Stomach (tissue), 9 donors: Measurements from ENCODE around the gene ZSWIM5. TPM values are rescaled to one million over a fixed set of nuclear protein-coding genes. Genes with fewer than 3 reads are reported as not detected.
"Not testable (repeated sequence)": the region's sequence is repeated elsewhere in the genome, so short reads cannot be mapped to it uniquely, and the experiment has no call there.

ENCODE experiments used
- DNase-seq, 2 donors: peaks; one replicate each; pipeline versions ENCODE4 v3.0.0 to v3.0.0-alpha.2; 2013 to 2019
- H3K27ac ChIP-seq, 5 donors: fragments of 200-600 bp in 4 of 5; sonication (generic) in 4 of 5; one replicate each; pipeline ENCODE4 v1.5.1; 2013 to 2019; ENCODE audit warnings: mild to moderate bottlenecking in 1 of 5, moderate library complexity in 1 of 5
- H3K27me3 ChIP-seq, 3 donors: fragments of 200-600 bp; sonication (generic); one replicate each; pipeline ENCODE4 v1.5.1; 2017 to 2019; ENCODE audit warnings: mixed run types in 1 of 3
- H3K36me3 ChIP-seq, 4 donors: fragments of 200-600 bp; sonication (generic); 1 replicate in 3 of 4; 2 replicates in 1 of 4; pipeline ENCODE4 v1.5.1; 2016 to 2019
- H3K4me1 ChIP-seq, 4 donors: fragments of 200-600 bp; sonication (generic); one replicate each; pipeline ENCODE4 v1.5.1; 2016 to 2019
- H3K4me3 ChIP-seq, 4 donors: fragments of 200-600 bp; sonication (generic) in 3 of 4; one replicate each; pipeline ENCODE4 v1.5.1; 2016 to 2019; ENCODE audit warnings: mild to moderate bottlenecking in 1 of 4
- H3K9me3 ChIP-seq, 4 donors: fragments of 200-600 bp; sonication (generic); one replicate each; pipeline ENCODE4 v1.5.1; 2016 to 2019
- EP300 ChIP-seq: sonication (generic); formaldehyde crosslinking; IDR thresholded peaks from one replicate; pipeline ENCODE4 v1.6.1; 2017; ENCODE audit warnings: antibody characterized with exemption
- POLR2A ChIP-seq, 4 donors: fragments of 450-650 bp; IDR thresholded peaks; one replicate each; pipeline ENCODE4 v1.6.1; 2016; ENCODE audit warnings: antibody characterized with exemption in 4 of 4, control low read depth in 2 of 4, mild to moderate bottlenecking in 1 of 4, moderate library complexity in 1 of 4
- POLR2AphosphoS5 ChIP-seq, 3 donors: sonication (generic); formaldehyde crosslinking; IDR thresholded peaks; one replicate each; pipeline ENCODE4 v1.6.1; 2016; ENCODE audit warnings: antibody characterized with exemption in 3 of 3
- WGBS, 5 donors: extraction: QIAGEN DNeasy Blood & Tissue Kit in 3 of 5; methylation state at CpG; one replicate each; pipeline versions ENCODE4 v1.1.5 to v1.1.7; 2013 to 2018; 5-methylcytosine and 5-hydroxymethylcytosine counted together
- intact Hi-C: fragments of 100-400 bp; cut with DNase I; formaldehyde crosslinking; loops from one replicate; pipeline ENCODE4 v1.15.1; 2023; ENCODE audit warnings: low total_unique reads
- polyA plus RNA-seq, 3 donors: library from polyadenylated mRNA; stranded (reverse); fragments of 200-250 nt; gene quantifications; one replicate each; pipeline ENCODE4 v1.2.3, GENCODE V29; 2013
- total RNA-seq, 5 donors: library from RNA; depleted of rRNA; stranded (reverse); fragments of >200 nt; gene quantifications; one replicate each; pipeline versions ENCODE4 v1.1.0 to v1.2.3, GENCODE V29; 2014 to 2016
- TF ChIP-seq, protein P1 (sequence below), 7 experiments: fragments of 450-650 bp in 4 of 7; fragments of 200-600 bp in 3 of 7; sonication (generic) in 3 of 7; IDR thresholded peaks; one replicate each; pipeline ENCODE4 v1.5.1; 2016 to 2019; ENCODE audit warnings: antibody characterized with exemption in 7 of 7, control low read depth in 2 of 7, mild to moderate bottlenecking in 1 of 7
- donor health status: healthy with polysubstance abuse.
- donor health status: Bipolar disorder and iron deficiency.
- donor health status: healthy.

ZSWIM5 gene
- total and polyA plus RNA-seq, 8 donors, result 0.45 to 10.1 (median 0.87) TPM

DNA sequence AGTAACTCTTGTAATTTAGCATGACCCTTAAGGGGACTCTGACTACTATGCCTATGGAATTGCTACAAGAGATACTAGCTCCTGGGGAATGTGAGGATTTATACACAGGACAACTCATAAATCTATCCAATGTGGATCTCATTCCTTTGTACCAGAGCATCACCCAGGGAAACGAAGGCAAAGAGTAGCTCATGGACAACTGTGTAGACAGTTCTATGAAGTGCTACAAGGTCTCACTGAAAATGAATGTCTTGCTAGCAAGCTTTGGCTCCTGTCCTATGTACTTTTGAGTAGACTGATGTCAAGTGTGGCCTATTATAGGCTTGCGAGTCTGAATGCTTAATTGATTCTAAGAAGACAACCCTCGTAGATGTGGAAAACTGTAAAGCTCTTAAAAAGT, 93.7 kb downstream of the ZSWIM5 start:
- no peak for DNase-seq
- H3K27me3 ChIP-seq, result no peaks in the 10 kb centered on the region
- 91 to 96% (median 95%) methylated on average over 3 of the region's 3 CpGs for WGBS, 5 donors
- no peak overlapping the region for H3K27ac ChIP-seq
- no peaks in the 10 kb centered on the region for H3K36me3 ChIP-seq
- peaks cover 0 to 7% (median 0%) of the 10 kb centered on the region in 4 donors for H3K4me1 ChIP-seq
- no peak overlapping the region for H3K4me3 ChIP-seq
- H3K9me3 ChIP-seq, result peaks cover 0 to 6% (median 2%) of the 10 kb centered on the region in 4 donors
- TF ChIP-seq, protein P1, sequence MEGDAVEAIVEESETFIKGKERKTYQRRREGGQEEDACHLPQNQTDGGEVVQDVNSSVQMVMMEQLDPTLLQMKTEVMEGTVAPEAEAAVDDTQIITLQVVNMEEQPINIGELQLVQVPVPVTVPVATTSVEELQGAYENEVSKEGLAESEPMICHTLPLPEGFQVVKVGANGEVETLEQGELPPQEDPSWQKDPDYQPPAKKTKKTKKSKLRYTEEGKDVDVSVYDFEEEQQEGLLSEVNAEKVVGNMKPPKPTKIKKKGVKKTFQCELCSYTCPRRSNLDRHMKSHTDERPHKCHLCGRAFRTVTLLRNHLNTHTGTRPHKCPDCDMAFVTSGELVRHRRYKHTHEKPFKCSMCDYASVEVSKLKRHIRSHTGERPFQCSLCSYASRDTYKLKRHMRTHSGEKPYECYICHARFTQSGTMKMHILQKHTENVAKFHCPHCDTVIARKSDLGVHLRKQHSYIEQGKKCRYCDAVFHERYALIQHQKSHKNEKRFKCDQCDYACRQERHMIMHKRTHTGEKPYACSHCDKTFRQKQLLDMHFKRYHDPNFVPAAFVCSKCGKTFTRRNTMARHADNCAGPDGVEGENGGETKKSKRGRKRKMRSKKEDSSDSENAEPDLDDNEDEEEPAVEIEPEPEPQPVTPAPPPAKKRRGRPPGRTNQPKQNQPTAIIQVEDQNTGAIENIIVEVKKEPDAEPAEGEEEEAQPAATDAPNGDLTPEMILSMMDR (IDR thresholded peaks at IDR 0.05), result no peak
- TF ChIP-seq EP300 (no peak), POLR2AphosphoS5 (IDR thresholded peaks at IDR 0.05) (no peak), POLR2A (IDR thresholded peaks at IDR 0.05) (no peak)
- intact Hi-C loops, result no loop called here

- TF ChIP-seq EP300 (no peak), POLR2AphosphoS5 (IDR thresholded peaks at IDR 0.05) (no peak), POLR2A (IDR thresholded peaks at IDR 0.05) (no peak)
- TF ChIP-seq, protein P1 (IDR thresholded peaks at IDR 0.05), result no peak
- no peak for DNase-seq
- peaks cover 0 to 7% (median 3%) of the 10 kb centered on the region in 4 donors for H3K9me3 ChIP-seq
- intact Hi-C loops, result no loop called here
- no peak overlapping the region for H3K27ac ChIP-seq
- H3K4me3 ChIP-seq, result no peak overlapping the region
- H3K27me3 ChIP-seq, result no peaks in the 10 kb centered on the region
- 88 to 98% (median 97%) methylated on average over 2 of the region's 2 CpGs for WGBS, 5 donors
- no peaks in the 10 kb centered on the region for H3K4me1 ChIP-seq
- H3K36me3 ChIP-seq, result no peaks in the 10 kb centered on the region
These were observed 95.2 kb downstream of the ZSWIM5 start for GRCh38 chr1:45111239-45111638.

DNA sequence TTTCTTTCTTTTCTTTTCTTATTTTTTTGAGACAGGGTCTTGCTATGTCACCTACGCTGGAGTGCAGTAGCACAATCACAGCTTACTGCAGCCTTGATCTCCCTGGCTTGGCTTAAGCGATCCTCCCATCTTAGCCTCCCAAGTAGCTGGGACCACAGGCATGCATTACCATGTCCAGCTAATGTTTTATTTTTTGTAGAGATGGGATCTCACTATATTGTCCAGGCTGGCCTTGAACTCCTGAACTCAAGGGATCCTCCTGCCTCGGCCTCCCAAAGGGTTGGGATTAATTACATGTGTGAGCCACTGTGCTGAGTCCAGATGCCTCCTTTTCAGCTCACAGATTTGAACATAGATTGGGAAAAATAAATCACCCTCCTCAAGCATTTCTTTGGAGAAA, 98.6 kb downstream of the ZSWIM5 start:
- H3K4me1 ChIP-seq, result no peaks in the 10 kb centered on the region
- no peak overlapping the region for H3K27ac ChIP-seq
- TF ChIP-seq POLR2AphosphoS5 (IDR thresholded peaks at IDR 0.05) (no peak), EP300 (no peak), POLR2A (IDR thresholded peaks at IDR 0.05) (no peak)
- TF ChIP-seq, protein P1 (IDR thresholded peaks at IDR 0.05), result no peak
- peaks cover 0 to 14% (median 3%) of the 10 kb centered on the region in 4 donors for H3K9me3 ChIP-seq
- 87 to 99% (median 92%) methylated on average over 3 of the region's 3 CpGs for WGBS, 5 donors
- H3K36me3 ChIP-seq, result no peaks in the 10 kb centered on the region
- intact Hi-C loops, result no loop called here
- DNase-seq, result no peak
- no peaks in the 10 kb centered on the region for H3K27me3 ChIP-seq
- H3K4me3 ChIP-seq, result no peak overlapping the region

DNA sequence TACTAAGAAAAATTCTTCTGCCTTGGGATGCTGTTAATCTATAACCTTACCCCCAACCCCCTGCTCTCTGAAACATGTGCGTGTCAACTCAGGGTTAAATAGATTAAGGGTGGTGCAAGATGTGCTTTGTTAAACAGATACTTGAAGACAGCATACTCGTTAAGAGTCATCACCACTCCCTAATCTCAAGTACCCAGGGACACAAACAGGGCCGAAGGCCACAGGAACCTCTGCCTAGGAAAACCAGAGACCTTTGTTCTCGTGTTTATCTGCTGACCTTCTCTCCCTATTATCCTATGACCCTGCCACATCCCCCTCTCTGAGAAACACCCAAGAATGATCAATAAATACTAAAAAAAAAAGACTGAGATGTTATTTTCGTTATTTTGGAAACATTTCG, 99.5 kb downstream of the ZSWIM5 start:
- intact Hi-C loops, H3K36me3 ChIP-seq, DNase-seq, H3K4me3 ChIP-seq, H3K27ac ChIP-seq, H3K4me1 ChIP-seq, H3K27me3 ChIP-seq: not testable (repeated sequence)
- H3K9me3 ChIP-seq, result peaks cover 0 to 14% (median 3%) of the 10 kb centered on the region in 4 donors
- 91 to 96% (median 91%) methylated on average over 6 of the region's 6 CpGs for WGBS, 5 donors

- H3K27ac ChIP-seq, DNase-seq, H3K4me3 ChIP-seq, intact Hi-C loops, H3K4me1 ChIP-seq, H3K36me3 ChIP-seq, H3K27me3 ChIP-seq: not testable (repeated sequence)
- 92 to 98% (median 94%) methylated on average over 10 to 31 of the region's 31 CpGs for WGBS, 5 donors
- peaks cover 0 to 10% (median under 1%) of the 10 kb centered on the region in 4 donors for H3K9me3 ChIP-seq
These were observed 100.3 kb downstream of the ZSWIM5 start for GRCh38 chr1:45106156-45106545.

DNA sequence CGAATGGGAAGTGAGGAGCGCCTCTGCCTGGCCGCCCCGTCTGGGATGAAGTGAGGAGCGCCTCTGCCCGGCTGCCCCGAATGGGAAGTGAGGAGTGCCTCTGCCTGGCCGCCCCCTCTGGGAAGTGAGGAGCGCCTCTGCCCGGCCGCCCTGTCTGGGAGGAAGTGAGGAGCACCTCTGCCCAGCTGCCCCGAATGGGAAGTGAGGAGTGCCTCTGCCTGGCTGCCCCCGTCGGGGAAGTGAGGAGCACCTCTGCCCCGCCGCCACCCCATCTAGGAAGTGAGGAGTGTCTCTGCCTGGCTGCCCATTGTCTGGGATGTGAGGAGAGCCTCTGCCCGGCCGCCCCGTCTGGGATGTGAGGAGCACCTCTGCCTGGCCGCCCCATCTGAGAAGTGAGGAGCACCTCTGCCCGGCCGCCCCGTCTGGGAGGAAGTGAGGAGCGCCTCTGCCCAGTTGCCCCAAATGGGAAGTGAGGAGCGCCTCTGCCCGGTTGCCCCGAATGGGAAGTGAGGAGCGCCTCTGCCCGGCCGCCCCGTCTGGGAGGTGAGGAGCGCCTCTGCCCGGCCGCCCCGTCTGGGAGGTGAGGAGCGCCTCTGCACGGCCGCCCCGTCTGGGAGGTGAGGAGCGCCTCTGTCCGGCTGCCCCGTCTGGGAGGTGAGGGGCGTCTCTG, 100.8 kb downstream of the ZSWIM5 start:
- H3K27me3 ChIP-seq, H3K9me3 ChIP-seq, DNase-seq, H3K4me1 ChIP-seq, intact Hi-C loops, H3K27ac ChIP-seq, H3K4me3 ChIP-seq, H3K36me3 ChIP-seq: not testable (repeated sequence)
- 93 to 97% (median 97%) methylated on average over 10 to 43 of the region's 43 CpGs for WGBS, 5 donors
